Measurements from ENCODE around the gene HYAL3.
A peak's percentile ranks its signal among the peaks of the same experiment; 100 is the strongest.

The HYAL3 gene

DNA sequence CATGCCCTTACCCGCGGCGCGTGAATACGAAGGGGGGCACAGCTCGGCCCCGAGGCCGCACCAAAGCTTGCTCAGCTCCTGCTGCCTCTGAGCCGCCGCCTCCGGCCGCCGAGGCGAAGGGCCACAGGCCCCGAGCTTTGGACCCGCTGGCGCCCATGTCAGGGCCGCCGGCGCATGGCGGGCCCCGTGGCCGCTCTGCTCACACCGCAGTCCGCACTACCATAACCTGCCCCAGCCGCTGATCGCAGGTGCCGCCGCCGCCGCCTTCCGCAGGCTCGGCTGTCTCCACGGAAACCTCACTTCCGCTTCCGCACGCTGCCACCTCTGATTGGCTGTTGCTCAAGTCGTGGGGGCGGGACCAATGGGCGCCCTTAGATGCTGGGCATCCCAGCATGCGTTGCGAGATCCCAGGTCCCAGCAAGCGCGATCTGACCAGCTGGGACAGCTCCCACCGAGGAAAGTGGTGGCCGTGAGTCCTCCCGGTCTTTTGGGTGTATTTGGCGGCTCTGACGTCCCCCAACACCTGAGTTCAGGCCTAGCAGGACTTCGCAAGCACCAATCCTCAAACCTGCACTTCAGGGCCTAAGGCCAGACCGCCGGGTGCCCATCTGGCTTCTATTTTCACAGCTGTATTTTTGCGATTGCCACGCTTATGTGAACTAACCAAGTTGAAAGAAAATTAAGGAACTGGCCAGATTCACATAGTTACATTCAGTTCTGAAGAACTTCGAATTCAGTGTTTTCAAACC, 28.9 kb upstream of the HYAL3 start, which contains the start of gene TUSC2:
Gene TUSC2, minus strand, starts transcription at position 281 of the 749 bp plus-strand sequence. Its CDS starts 124 bp downstream, at position 157.
- Histone ChIP-seq H3K27me3 (ENCODE audit: control insufficient read depth in 1 of 2, insufficient read depth in 2 of 2, low read length in 2 of 2) (no peaks in the 10 kb centered on the region), H3K4me1 (ENCODE audit: control insufficient read depth in 1 of 2, insufficient read depth in 2 of 2, low read length in 2 of 2) (peaks cover 17 to 40% of the 10 kb centered on the region in 2 donors), H3K27ac (ENCODE audit: low read depth, low read length) (peak within 1 kb of the TSS; percentile 78), H3K9ac (ENCODE audit: low read depth in 1 of 2, low read length in 2 of 2) (peak within 1 kb of the TSS; percentile 91), H3K4me3 (ENCODE audit: low read depth in 1 of 2, low read length in 2 of 2) (peak within 1 kb of the TSS; percentile 85 to 90), H3K9me3 (ENCODE audit: control insufficient read depth in 1 of 2, low read length in 2 of 2) (no peaks in the 10 kb centered on the region), H3K36me3 (ENCODE audit: control insufficient read depth in 1 of 2, insufficient read depth in 2 of 2, low read length in 2 of 2) (peaks cover 28 to 47% of the 10 kb centered on the region in 2 donors)

DNA sequence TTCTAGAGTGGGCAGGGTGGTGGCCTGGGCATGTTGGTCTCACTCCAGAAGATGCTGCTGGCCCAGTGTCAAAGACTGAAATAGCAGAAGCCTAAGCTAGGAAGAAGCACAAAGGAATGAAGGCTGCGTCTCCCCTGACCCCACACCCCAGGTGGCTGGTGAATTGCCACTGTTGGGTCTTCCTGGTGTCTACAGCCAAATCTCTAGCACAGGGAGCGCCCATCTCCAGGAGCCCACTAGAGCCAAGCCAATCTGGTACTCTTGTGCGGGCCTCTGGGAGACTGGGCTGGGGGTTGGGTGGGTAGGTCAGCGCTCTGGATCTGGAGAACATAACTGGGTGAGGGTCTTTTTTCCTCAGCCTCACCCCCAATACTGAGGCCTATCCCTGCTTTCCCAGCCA, 27.9 kb upstream of the HYAL3 start:
- peak overlapping the region; percentile 85 to 90 for H3K4me3 ChIP-seq (ENCODE audit: low read depth in 1 of 2, low read length in 2 of 2)
- peaks cover 28 to 42% of the 10 kb centered on the region in 2 donors for H3K36me3 ChIP-seq (ENCODE audit: control insufficient read depth in 1 of 2, insufficient read depth in 2 of 2, low read length in 2 of 2)
- peak overlapping the region; percentile 91 for H3K9ac ChIP-seq (ENCODE audit: low read depth in 1 of 2, low read length in 2 of 2)
- peaks cover 24 to 48% of the 10 kb centered on the region in 2 donors for H3K4me1 ChIP-seq (ENCODE audit: control insufficient read depth in 1 of 2, insufficient read depth in 2 of 2, low read length in 2 of 2)
- no peaks in the 10 kb centered on the region for H3K27me3 ChIP-seq (ENCODE audit: control insufficient read depth in 1 of 2, insufficient read depth in 2 of 2, low read length in 2 of 2)
- no peak overlapping the region for H3K27ac ChIP-seq (ENCODE audit: low read depth, low read length)
- no peaks in the 10 kb centered on the region for H3K9me3 ChIP-seq (ENCODE audit: control insufficient read depth in 1 of 2, low read length in 2 of 2)

DNA sequence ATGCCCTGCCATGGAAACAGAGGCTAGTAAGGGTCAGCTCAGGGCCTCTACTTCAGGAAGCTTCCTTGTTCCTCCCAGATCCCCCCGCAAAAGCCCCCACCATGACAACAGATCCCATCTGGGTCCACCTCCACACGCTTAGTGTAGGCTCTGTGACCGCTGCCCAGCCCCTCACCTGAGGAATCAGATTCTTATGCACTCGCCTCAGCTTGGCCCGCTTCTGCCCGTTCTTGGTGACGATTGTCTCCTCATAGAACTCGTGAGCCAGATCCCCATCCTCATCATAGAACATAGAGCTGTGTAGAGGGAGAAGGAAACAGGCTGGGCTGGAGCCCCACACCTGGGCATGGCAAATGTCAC, 27.0 kb upstream of the HYAL3 start:
- peaks cover 29 to 52% of the 10 kb centered on the region in 2 donors for H3K4me1 ChIP-seq (ENCODE audit: control insufficient read depth in 1 of 2, insufficient read depth in 2 of 2, low read length in 2 of 2)
- H3K9me3 ChIP-seq (ENCODE audit: control insufficient read depth in 1 of 2, low read length in 2 of 2), result no peaks in the 10 kb centered on the region
- H3K27ac ChIP-seq (ENCODE audit: low read depth, low read length), result no peak overlapping the region
- peaks cover 19 to 32% of the 10 kb centered on the region in 2 donors for H3K36me3 ChIP-seq (ENCODE audit: control insufficient read depth in 1 of 2, insufficient read depth in 2 of 2, low read length in 2 of 2)
- H3K9ac ChIP-seq (ENCODE audit: low read depth in 1 of 2, low read length in 2 of 2), result no peak overlapping the region
- H3K4me3 ChIP-seq (ENCODE audit: low read depth in 1 of 2, low read length in 2 of 2), result no peak overlapping the region
- H3K27me3 ChIP-seq (ENCODE audit: control insufficient read depth in 1 of 2, insufficient read depth in 2 of 2, low read length in 2 of 2), result no peaks in the 10 kb centered on the region

DNA sequence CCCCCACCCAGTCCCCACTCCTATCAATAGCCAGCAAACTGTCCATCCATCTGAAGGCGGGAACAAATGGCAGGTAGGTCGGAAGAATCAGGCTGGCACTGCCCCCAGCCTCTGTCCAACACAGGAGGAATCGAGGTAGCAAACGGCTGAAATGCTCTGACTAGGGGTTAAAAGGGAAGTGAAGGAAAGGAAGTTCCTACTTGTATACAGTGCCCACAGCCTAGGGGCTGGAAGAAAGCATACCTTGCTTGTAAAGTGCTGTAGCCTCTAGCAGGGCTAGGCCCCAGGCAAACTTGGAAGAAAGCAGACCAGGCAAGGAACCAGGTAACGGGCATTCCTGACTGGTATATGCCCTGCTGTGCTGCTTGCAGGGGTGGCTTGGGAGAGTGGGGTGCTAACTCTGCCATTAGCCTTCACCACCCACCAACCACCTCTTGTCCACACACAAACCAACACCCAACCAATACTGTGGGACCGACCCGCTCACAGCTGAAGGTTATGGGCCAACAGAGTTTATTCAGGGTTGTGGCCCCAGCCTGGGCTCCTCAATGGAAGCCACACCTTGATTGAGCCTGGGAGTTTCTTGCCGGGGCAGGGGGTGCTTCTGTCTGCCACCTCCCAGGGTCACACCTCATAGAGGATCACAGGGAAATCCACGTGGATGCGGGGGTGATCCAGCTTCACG, 26.4 kb upstream of the HYAL3 start:
- no peaks in the 10 kb centered on the region for H3K9me3 ChIP-seq (ENCODE audit: control insufficient read depth in 1 of 2, low read length in 2 of 2)
- peaks cover 29 to 53% of the 10 kb centered on the region in 2 donors for H3K4me1 ChIP-seq (ENCODE audit: control insufficient read depth in 1 of 2, insufficient read depth in 2 of 2, low read length in 2 of 2)
- no peak overlapping the region for H3K27ac ChIP-seq (ENCODE audit: low read depth, low read length)
- H3K4me3 ChIP-seq (ENCODE audit: low read depth in 1 of 2, low read length in 2 of 2), result no peak overlapping the region
- no peak overlapping the region for H3K9ac ChIP-seq (ENCODE audit: low read depth in 1 of 2, low read length in 2 of 2)
- no peaks in the 10 kb centered on the region for H3K27me3 ChIP-seq (ENCODE audit: control insufficient read depth in 1 of 2, insufficient read depth in 2 of 2, low read length in 2 of 2)
- H3K36me3 ChIP-seq (ENCODE audit: control insufficient read depth in 1 of 2, insufficient read depth in 2 of 2, low read length in 2 of 2), result peaks cover 14 to 27% of the 10 kb centered on the region in 2 donors

DNA sequence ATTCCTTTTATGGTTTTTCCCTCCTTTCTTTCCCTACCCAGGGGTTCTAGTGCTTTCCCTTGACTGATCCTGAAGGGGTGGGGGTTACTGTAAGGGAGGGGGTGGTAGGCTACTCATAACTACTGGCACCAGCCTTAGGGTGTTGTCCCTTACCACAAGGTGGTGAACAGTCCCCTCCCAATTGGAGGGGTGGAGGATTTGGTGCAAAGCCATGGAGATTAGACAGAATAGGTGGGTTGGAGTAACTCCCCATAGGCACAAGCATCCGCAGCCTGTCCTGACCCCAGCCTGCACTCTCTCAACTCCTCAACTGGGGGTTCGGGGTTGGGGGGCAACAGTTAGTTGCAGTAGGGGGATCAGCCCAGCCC, 25.9 kb upstream of the HYAL3 start:
- Histone ChIP-seq H3K4me3 (ENCODE audit: low read depth in 1 of 2, low read length in 2 of 2) (no peak overlapping the region), H3K27me3 (ENCODE audit: control insufficient read depth in 1 of 2, insufficient read depth in 2 of 2, low read length in 2 of 2) (no peaks in the 10 kb centered on the region), H3K9ac (ENCODE audit: low read depth in 1 of 2, low read length in 2 of 2) (no peak overlapping the region), H3K9me3 (ENCODE audit: control insufficient read depth in 1 of 2, low read length in 2 of 2) (no peaks in the 10 kb centered on the region), H3K36me3 (ENCODE audit: control insufficient read depth in 1 of 2, insufficient read depth in 2 of 2, low read length in 2 of 2) (peaks cover 9 to 21% of the 10 kb centered on the region in 2 donors), H3K27ac (ENCODE audit: low read depth, low read length) (no peak overlapping the region), H3K4me1 (ENCODE audit: control insufficient read depth in 1 of 2, insufficient read depth in 2 of 2, low read length in 2 of 2) (peaks cover 35 to 58% of the 10 kb centered on the region in 2 donors)

DNA sequence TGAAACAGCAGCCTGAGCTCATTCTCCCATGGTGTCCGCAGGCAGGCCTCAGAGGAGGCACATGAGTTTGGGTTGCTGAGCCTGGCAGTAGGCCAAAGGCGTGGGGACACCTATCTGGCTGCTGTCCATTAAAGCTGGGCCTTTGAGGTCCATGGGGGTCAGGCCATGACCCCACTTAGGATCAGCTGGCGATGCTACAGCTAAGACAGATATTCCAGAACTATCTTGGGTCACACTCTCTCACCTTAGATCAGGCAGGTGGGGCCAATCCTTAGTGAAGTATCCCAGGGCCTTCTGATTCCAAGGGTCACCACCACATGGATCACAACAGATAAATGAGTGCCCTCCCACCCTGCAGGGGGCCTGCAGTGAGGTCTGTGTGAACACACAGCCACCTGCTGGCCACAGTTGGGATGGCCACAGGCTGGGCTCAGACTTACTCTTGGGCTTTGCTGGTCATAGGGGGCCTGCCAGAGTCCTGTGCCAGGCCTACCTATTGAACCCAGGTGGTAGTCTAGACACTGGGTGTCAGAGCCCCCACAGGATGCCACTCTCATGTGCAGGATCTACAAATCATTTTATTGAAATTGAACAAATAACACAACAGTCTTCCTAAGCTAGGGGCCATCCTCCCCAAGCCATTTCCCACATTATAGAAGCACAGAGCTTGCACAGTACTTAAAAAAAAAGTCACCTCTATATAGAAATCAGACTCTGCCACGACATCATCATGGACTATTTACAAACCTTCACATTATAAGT, 25.3 kb upstream of the HYAL3 start:
- H3K36me3 ChIP-seq (ENCODE audit: control insufficient read depth in 1 of 2, insufficient read depth in 2 of 2, low read length in 2 of 2), result peaks cover 3 to 18% of the 10 kb centered on the region in 2 donors
- H3K4me3 ChIP-seq (ENCODE audit: low read depth in 1 of 2, low read length in 2 of 2), result no peak overlapping the region
- no peaks in the 10 kb centered on the region for H3K9me3 ChIP-seq (ENCODE audit: control insufficient read depth in 1 of 2, low read length in 2 of 2)
- H3K4me1 ChIP-seq (ENCODE audit: control insufficient read depth in 1 of 2, insufficient read depth in 2 of 2, low read length in 2 of 2), result peaks cover 40 to 64% of the 10 kb centered on the region in 2 donors
- H3K27me3 ChIP-seq (ENCODE audit: control insufficient read depth in 1 of 2, insufficient read depth in 2 of 2, low read length in 2 of 2), result no peaks in the 10 kb centered on the region
- no peak overlapping the region for H3K27ac ChIP-seq (ENCODE audit: low read depth, low read length)
- H3K9ac ChIP-seq (ENCODE audit: low read depth in 1 of 2, low read length in 2 of 2), result peak overlapping the region; percentile 26 to 38

DNA sequence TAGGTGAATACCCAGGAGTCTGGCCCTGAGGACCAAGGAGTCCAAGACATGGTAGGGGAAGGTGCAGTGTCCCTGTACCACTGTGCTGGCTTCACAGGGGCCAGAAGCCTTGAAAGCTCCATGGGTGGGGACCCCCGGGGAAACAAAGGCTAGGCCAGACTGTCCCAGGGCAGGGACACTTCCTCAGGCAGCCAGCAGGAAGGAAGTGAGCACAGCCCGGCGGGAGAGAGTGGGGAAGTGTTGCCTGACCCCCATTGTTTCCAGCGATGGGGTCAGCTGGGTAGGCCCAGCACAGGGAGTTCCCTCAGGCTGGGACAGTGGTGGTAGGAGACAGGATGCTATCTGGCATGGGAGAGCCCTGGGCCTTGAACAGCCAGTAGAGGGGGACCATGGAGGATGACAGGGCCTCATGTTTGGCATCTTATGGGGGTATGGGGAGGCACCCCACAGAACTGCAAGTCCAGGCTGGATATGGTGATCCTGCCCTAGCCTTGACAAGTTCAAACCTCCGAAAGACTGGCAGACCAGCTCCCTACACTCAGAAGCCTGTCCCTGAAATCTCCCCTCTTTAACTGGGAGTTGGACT, 24.5 kb upstream of the HYAL3 start:
- Histone ChIP-seq H3K36me3 (ENCODE audit: control insufficient read depth in 1 of 2, insufficient read depth in 2 of 2, low read length in 2 of 2) (peaks cover 5 to 20% of the 10 kb centered on the region in 2 donors), H3K9ac (ENCODE audit: low read depth in 1 of 2, low read length in 2 of 2) (no peak overlapping the region), H3K27me3 (ENCODE audit: control insufficient read depth in 1 of 2, insufficient read depth in 2 of 2, low read length in 2 of 2) (no peaks in the 10 kb centered on the region), H3K4me1 (ENCODE audit: control insufficient read depth in 1 of 2, insufficient read depth in 2 of 2, low read length in 2 of 2) (peaks cover 49 to 71% of the 10 kb centered on the region in 2 donors), H3K4me3 (ENCODE audit: low read depth in 1 of 2, low read length in 2 of 2) (no peak overlapping the region), H3K9me3 (ENCODE audit: control insufficient read depth in 1 of 2, low read length in 2 of 2) (no peaks in the 10 kb centered on the region), H3K27ac (ENCODE audit: low read depth, low read length) (peak overlapping the region; percentile 66)

DNA sequence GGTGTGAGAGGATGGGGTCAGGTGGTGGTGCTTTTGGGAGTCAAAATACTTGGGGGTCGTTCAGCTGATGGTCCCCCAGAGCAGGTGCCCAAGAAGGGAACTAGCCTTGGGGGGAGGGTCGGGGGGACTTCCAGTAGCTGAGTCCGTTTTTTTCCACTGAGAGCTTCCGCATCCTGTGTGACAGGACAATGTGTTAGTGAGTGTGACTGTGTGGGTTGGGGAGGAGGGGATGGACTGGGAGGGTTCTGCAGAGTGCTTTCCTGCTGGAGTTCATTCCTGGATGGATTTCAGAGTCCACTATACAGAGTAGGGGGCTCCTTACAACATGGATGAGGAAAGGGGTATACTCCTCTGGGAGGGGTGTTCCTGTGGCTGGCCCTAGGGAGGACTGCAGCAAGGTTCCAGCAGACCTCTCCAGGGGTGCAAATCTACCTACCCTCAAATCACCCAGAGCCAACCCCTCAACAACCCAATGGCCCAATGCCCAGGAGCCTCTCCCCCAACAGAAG, 23.9 kb upstream of the HYAL3 start:
- Histone ChIP-seq H3K9me3 (ENCODE audit: control insufficient read depth in 1 of 2, low read length in 2 of 2) (no peaks in the 10 kb centered on the region), H3K4me1 (ENCODE audit: control insufficient read depth in 1 of 2, insufficient read depth in 2 of 2, low read length in 2 of 2) (peaks cover 54 to 71% of the 10 kb centered on the region in 2 donors), H3K27ac (ENCODE audit: low read depth, low read length) (peak overlapping the region; percentile 93), H3K4me3 (ENCODE audit: low read depth in 1 of 2, low read length in 2 of 2) (peak overlapping the region in 1 of 2 donors; percentile 83), H3K27me3 (ENCODE audit: control insufficient read depth in 1 of 2, insufficient read depth in 2 of 2, low read length in 2 of 2) (no peaks in the 10 kb centered on the region), H3K9ac (ENCODE audit: low read depth in 1 of 2, low read length in 2 of 2) (peak overlapping the region; percentile 43 to 93), H3K36me3 (ENCODE audit: control insufficient read depth in 1 of 2, insufficient read depth in 2 of 2, low read length in 2 of 2) (peaks cover 10 to 26% of the 10 kb centered on the region in 2 donors)

DNA sequence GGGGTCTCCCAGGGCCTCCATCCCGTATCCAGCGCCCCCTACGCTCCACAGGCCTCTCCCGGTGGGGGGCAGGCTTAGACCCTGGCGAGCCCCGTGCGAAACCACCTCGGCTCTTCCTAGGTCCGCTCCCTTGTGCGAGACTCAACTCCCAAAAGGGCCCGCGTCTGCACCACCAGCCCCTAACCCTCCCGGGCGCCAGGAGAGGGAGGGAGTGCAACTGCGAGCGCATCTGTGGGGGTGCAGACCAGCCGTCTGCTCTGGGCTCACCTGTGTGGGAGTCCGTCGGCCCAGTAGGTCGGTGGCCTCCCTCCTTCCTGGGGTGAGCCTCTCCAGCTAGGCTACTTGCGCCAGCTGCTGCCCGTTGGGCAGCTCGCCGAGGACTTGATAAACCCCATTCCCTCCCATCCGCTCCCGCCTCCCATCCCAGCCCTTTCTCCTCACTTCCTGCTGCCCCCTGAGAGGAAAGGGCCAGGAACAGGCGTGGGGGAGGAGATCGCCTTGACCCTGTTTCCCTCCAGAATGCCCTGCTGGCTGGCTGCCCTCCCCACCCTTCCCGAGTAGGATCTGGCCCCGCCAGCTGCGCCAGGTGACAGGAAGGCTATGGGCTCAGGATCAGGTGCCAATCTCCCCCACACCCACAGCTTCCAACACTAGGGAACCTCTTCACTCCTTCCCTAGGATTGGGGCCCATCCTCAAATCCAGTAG, 23.3 kb upstream of the HYAL3 start, which contains the start of gene HYAL2:
Gene HYAL2, minus strand, starts transcription at position 360 of the 706 bp plus-strand sequence. CDS start 2,256 bp downstream, outside the sequence.
- peaks cover 60 to 74% of the 10 kb centered on the region in 2 donors for H3K4me1 ChIP-seq (ENCODE audit: control insufficient read depth in 1 of 2, insufficient read depth in 2 of 2, low read length in 2 of 2)

More for the DNA sequence above, 23.3 kb upstream of the HYAL3 start, which contains the start of gene HYAL2:
- Histone ChIP-seq H3K27ac (ENCODE audit: low read depth, low read length) (peak within 1 kb of the TSS; percentile 93), H3K27me3 (ENCODE audit: control insufficient read depth in 1 of 2, insufficient read depth in 2 of 2, low read length in 2 of 2) (no peaks in the 10 kb centered on the region), H3K4me3 (ENCODE audit: low read depth in 1 of 2, low read length in 2 of 2) (peak within 1 kb of the TSS; percentile 83 to 94), H3K9me3 (ENCODE audit: control insufficient read depth in 1 of 2, low read length in 2 of 2) (no peaks in the 10 kb centered on the region), H3K36me3 (ENCODE audit: control insufficient read depth in 1 of 2, insufficient read depth in 2 of 2, low read length in 2 of 2) (peaks cover 11 to 29% of the 10 kb centered on the region in 2 donors), H3K9ac (ENCODE audit: low read depth in 1 of 2, low read length in 2 of 2) (peak within 1 kb of the TSS; percentile 85 to 93)

All from duodenal mucosa (tissue), 2 donors.